ENCODE results near the gene PPDPF. TPM values are rescaled to one million over a fixed set of nuclear protein-coding genes. Genes with fewer than 3 reads are reported as not detected.

PPDPF gene
- total RNA-seq, 1 donor from 2014 or later, result 242 TPM

- DNase-seq (ENCODE audit: low spot score in 2 of 2), result no peak
- no peak for TF ChIP-seq CTCF (IDR thresholded peaks at IDR 0.05)
- H3K4me1 ChIP-seq, result no peaks in the 10 kb centered on the region
- intact Hi-C loops (cut with DNase I), result no loop called here
- H3K4me3 ChIP-seq, result no peak overlapping the region
- peaks cover 53 to 64% of the 10 kb centered on the region in 2 donors for H3K36me3 ChIP-seq
- no peaks in the 10 kb centered on the region for H3K27me3 ChIP-seq
- no peak overlapping the region for H3K27ac ChIP-seq
- no peaks in the 10 kb centered on the region for H3K9me3 ChIP-seq
These were observed 39.8 kb downstream of the PPDPF start for GRCh38 chr20:63560333-63560805.

GRCh38 chr20:63560856-63561609 is 40.5 kb downstream of the PPDPF start:
- H3K27ac ChIP-seq, result no peak overlapping the region
- H3K4me1 ChIP-seq, result no peaks in the 10 kb centered on the region
- intact Hi-C loops (cut with DNase I), result no loop called here
- H3K9me3 ChIP-seq, result no peaks in the 10 kb centered on the region
- H3K4me3 ChIP-seq, result no peak overlapping the region
- no peaks in the 10 kb centered on the region for H3K27me3 ChIP-seq
- H3K36me3 ChIP-seq, result peaks cover 55 to 70% of the 10 kb centered on the region in 2 donors
- TF ChIP-seq CTCF (IDR thresholded peaks at IDR 0.05), result no peak
- no peak for DNase-seq (ENCODE audit: low spot score in 2 of 2)

- Histone ChIP-seq H3K27ac (no peak overlapping the region), H3K36me3 (peaks cover 55 to 72% of the 10 kb centered on the region in 2 donors), H3K9me3 (no peaks in the 10 kb centered on the region), H3K4me1 (no peaks in the 10 kb centered on the region), H3K27me3 (no peaks in the 10 kb centered on the region), H3K4me3 (no peak overlapping the region)
- no peak for TF ChIP-seq CTCF (IDR thresholded peaks at IDR 0.05)
- no peak for DNase-seq (ENCODE audit: low spot score in 2 of 2)
- intact Hi-C loops (cut with DNase I), result no loop called here
These were observed 41.2 kb downstream of the PPDPF start for GRCh38 chr20:63561624-63562396.

GRCh38 chr20:63562461-63563224 is 42.1 kb downstream of the PPDPF start:
- intact Hi-C loops (cut with DNase I), result no loop called here
- no peaks in the 10 kb centered on the region for H3K4me1 ChIP-seq
- no peak overlapping the region for H3K4me3 ChIP-seq
- DNase-seq (ENCODE audit: low spot score in 2 of 2), result no peak
- H3K27me3 ChIP-seq, result no peaks in the 10 kb centered on the region
- H3K27ac ChIP-seq, result no peak overlapping the region
- no peak for TF ChIP-seq CTCF (IDR thresholded peaks at IDR 0.05)
- H3K9me3 ChIP-seq, result no peaks in the 10 kb centered on the region
- H3K36me3 ChIP-seq, result peaks cover 55 to 76% of the 10 kb centered on the region in 2 donors

- Histone ChIP-seq H3K36me3 (peaks cover 55 to 75% of the 10 kb centered on the region in 2 donors), H3K27me3 (no peaks in the 10 kb centered on the region), H3K4me1 (no peaks in the 10 kb centered on the region), H3K4me3 (no peak overlapping the region), H3K27ac (no peak overlapping the region), H3K9me3 (no peaks in the 10 kb centered on the region)
- no peak for DNase-seq (ENCODE audit: low spot score in 2 of 2)
- intact Hi-C loops (cut with DNase I), result no loop called here
- no peak for TF ChIP-seq CTCF (IDR thresholded peaks at IDR 0.05)
These were observed 42.8 kb downstream of the PPDPF start for GRCh38 chr20:63563225-63563935.
